Posterior vena cava (tissue), 2 donors: ENCODE results near the gene ACOXL. TPM values are rescaled to one million over a fixed set of nuclear protein-coding genes. Genes with fewer than 3 reads are reported as not detected.

Source experiments
- DNase-seq: peaks from one replicate; pipeline ENCODE4 v3.0.0-alpha.2; 2020; ENCODE audit warnings: low spot score
- intact Hi-C, 2 donors: fragments of 100-400 bp; cut with DNase I; formaldehyde crosslinking; loops; one replicate each; pipeline versions ENCODE4 v1.14.1 to v1.14.2; 2022 to 2023
- total RNA-seq, 2 donors: library from RNA; stranded (reverse); fragmentation: NEBNext Ultra II Directional; extraction: Animal tissue kit (Norgen Biotek cat#: 25700); gene quantifications; one replicate each; pipeline ENCODE4 v1.2.1, GENCODE V29; 2021
- donor health status: DM: yes; HTN: yes; CAD: no.
- donor health status: DM: yes; HTN: yes; CAD: no.

ACOXL gene
- total RNA-seq, 2 donors from 2014 or later: not detected

DNA sequence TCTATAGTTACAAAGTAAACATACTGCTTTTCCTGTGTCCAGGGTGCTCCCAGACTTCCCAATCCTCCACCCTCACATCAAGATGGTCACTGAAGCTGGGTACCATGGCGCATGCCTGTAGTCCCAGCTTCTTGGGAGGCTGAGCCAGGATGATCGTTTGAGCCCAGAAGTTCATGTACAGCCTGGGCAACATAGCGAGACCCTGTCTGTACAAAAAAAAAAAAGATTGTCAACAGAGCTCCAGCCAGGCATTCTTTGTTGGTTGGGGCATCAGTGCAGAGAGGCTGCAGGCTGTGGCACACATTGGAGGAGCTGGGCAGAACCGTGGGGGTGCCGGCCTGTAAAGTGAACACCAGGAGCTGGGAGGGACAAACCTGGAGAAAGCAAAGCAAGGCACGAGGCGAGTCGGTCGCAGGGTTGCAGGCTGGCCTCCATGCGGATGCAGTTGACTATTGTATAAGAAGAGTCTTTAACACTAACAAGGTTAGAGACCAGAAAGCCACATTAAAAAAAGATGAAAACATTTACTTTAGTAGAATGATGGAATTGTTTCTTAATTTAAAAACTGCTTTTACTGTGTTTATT is 51.8 kb downstream of the ACOXL start:
- DNase-seq: no peak
- intact Hi-C loops: no loop called here

DNA sequence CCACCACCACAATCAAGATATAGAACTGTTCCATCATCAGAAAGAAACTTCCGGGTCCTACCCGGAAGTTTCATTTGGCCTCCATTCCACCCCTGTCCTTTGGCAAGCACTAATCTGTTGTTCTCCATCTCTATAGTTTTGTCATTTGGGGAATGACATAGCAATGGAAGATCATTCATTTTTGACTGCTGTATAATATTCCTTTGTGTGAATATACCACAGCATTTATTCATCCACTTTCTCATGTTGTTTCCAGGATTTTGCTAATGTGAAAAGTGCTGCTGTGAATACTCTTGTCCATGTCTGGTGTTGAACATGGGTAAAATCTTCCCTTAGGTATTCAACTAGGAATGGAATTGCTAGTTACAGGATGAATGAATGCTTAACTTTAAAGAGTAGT is 53.1 kb downstream of the ACOXL start:
- no peak for DNase-seq
- intact Hi-C loops: no loop called here

DNA sequence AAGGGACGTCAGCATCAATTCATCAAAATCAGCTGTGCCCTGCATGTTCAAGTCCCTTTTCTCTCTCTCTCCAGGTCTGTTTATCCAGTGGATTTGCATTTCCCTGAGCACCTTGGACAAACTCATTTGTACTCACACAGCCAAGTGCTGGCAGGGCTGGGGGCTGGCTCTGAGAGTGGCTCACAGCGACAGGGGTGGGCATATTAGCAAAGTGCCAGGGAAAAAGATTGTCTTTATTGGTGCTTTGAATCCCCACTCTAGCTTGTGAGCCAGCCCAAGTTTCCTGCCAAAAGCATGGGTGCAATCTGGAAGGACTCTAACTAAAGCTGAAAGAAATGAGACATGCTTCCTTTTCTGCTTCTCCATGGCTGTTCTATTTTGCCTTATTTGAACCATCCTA is 56.6 kb downstream of the ACOXL start:
- DNase-seq: no peak
- intact Hi-C loops: no loop called here

DNA sequence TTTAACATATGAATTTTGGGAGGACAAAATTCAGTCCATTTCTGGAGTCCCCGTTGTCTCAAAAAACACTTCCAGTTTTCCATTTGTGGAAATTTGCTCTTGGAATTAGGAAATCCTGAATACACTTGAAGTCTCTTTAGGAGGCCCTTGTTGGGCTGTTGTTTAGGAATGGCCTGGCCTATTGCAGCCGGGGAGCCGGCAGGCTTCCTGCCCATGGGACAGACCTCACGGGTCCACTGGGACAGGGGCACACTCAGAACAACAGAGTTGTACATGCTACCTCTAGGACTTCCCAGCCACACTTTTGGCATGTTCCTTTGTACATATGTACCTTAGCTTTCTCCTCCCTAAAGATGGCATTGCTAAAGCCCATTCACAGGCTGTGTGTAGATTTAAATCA is 57.3 kb downstream of the ACOXL start:
- DNase-seq: no peak

DNA sequence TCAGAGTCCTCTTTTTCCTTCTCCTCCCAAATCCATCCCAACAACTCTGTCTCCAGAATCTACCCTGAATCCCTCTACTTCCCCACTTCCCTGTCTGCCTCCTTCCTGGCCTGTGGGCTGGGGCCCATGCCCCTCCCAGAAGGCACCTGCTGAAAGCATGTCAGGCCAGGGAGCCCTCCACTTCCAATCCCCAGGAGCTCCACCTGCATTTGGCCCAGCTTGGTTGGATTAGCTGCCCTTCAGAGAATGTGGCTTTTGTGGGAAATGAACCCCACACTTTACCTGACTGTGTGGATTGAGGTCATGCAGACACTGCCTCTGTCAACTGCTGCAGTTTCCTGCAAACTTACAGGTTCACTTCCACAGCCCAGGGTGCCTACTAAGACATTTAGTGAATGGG is 58.5 kb downstream of the ACOXL start:
- intact Hi-C loops: no loop called here
- no peak for DNase-seq

More for the DNA sequence above, 57.3 kb downstream of the ACOXL start:
- intact Hi-C loops: no loop called here

DNA sequence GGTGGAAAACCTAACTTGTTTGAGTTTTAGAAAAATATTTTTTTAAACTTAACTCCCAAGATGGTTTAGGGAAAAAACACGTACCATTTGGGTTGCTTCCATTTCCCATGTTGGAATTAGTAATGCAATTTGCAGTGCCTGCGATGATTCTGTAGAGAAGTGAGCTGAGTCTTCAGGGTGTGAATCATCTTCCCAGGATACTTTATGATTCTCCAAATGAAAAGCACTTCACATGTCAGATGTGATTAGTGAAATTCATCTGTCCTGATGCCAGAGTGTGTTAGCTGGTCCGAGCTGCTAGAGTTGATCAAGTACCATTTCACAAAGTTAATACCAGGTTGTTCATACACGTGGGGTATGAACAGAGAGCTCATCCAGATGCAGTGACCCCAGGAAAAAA is 59.1 kb downstream of the ACOXL start:
- DNase-seq: no peak
- intact Hi-C loops: no loop called here

DNA sequence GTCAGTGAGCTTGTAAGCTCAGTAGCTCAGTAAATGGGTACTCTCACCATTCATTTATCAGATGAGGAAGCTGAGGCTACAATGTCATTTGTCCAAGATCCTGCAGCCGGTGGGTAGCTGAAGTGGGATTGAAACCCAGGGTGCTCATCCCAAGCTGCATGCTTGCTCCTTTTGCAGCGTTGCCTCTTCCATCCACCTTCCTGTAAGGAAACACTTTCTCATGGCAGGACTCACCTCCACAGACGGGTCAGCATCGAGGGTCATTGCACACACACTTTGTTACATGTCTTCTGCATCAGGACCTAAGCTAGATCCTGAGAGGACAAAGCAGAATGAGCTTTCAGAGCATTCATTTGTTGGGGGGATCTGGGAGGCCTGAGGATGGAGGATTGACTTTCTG is 60.7 kb downstream of the ACOXL start:
- intact Hi-C loops: no loop called here
- no peak for DNase-seq

DNA sequence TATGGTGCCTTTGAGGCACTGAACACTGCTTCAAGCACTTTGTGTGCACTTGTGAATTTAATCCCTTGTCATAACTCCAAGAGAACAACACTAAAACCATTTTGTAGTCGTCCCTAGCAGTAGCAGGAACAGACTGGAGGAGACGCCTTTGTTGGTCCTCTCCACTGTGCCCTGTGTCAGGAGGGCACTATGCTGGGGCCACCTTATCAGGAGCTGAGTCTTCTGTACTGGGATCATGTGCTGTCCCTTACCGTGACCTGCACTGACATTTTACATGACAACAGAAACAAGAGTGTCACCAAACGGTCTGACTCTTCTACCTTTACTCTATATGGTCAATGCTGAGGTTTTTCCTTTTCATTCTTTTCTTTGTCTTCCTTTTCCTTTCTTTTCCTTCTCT is 62.0 kb downstream of the ACOXL start:
- DNase-seq: no peak
- intact Hi-C loops: no loop called here

DNA sequence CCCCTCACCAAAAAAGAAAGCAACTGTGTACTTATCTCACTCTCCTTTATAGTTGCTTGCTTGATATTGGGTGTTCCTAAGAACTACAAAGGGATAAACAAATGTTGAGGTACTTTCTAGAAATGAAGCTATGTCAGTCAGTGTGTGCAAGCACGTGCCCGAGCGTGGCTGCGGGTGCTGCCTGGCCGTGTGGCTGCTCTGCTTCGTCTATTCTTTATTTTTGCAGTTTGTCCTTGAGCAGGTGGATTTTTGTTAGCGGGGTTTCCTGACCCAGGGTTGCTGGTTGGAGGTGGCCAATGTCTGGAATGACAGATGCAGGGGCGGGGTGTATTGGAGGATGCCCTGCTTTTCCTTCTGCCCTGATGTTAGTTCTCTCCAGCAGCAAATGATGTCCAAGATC is 62.6 kb downstream of the ACOXL start:
- no peak for DNase-seq
- intact Hi-C loops: no loop called here

DNA sequence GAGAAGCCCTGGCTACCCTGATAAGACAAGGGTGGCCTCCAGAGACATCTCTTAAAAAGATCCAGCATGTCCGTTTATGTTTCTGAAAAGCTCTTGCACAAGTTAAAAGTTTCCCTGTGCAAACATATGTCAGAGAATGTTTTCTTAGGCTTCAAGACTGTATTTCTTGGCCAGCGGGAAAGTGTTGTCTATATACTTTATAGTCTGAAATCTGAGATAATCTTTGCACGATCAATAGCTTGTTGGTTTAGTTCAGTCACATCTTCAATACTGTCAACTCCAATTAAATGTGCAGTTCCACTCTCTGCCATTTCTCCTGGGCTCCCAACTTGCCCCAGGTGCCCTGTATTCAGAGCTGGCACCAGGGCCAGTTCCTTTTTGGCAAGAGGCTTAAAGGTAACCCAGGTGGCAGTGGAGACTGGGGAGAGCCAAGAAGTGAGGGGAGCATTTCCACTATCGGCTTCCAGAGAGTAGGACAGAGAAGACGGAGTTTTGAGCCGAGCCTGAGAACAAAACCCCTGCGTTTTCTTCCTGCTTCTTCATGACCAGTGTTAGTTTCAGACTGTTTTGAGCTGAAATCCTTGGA is 64.4 kb downstream of the ACOXL start:
- no peak for DNase-seq
- intact Hi-C loops: no loop called here

DNA sequence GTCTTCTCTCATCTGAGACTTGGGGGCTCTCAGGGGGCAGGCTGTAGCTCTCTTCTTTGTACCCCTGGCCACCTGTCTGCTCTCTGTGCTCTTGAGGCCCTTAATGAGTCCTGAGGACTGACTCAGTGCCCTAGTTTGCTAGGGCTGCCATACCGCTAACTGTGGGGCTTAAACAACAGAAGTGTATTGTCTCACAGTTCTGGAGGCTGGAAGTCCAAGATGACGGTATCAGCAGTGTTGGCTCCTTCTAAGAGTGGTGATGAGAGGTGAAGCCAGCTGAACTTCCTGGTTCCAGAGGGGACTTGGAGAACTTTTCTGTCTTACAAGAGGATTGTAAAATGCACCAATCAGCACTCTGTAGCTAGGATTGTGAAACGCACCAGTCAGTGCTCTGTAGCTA is 67.0 kb downstream of the ACOXL start:
- DNase-seq: no peak

DNA sequence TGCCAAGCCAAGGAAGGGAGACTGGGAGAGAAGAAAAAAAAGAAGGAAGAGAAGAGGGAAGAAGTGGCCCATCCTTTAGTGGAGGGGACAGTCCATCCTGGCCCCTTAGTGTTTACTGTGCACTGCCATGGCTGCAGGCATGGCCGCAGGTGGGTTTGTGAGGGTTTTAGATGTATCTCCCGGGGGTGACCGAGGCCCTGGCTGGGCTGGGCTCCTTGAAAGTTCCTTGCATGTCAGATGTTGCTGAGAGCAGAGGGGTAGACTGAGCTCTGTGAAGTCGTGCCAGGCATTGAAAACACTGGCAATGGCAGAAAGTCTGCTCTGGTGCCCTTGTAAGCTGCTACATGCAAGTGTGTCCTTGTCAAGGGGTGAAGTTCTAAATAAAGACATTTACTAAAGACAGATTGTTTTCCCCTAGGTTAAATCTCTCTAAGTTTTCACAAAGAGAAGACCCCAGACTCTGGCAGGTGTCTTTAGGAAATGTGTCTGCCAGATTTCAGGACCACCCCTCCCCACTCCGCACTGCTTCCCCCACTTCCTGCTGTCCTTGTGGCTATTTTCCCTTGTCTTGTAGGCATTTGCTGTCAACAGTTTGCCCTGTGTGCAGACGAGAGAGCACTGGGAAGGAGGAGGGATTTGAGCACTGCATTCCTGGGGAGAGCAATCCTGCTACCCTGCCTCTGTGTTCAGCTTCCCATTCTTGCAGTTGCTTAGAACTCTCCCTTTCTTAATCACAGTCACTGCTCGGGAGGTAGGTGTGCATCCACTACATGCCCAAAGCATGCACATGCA is 68.4 kb downstream of the ACOXL start:
- intact Hi-C loops: no loop called here
- DNase-seq: no peak

More for the DNA sequence above, 67.0 kb downstream of the ACOXL start:
- intact Hi-C loops: no loop called here

DNA sequence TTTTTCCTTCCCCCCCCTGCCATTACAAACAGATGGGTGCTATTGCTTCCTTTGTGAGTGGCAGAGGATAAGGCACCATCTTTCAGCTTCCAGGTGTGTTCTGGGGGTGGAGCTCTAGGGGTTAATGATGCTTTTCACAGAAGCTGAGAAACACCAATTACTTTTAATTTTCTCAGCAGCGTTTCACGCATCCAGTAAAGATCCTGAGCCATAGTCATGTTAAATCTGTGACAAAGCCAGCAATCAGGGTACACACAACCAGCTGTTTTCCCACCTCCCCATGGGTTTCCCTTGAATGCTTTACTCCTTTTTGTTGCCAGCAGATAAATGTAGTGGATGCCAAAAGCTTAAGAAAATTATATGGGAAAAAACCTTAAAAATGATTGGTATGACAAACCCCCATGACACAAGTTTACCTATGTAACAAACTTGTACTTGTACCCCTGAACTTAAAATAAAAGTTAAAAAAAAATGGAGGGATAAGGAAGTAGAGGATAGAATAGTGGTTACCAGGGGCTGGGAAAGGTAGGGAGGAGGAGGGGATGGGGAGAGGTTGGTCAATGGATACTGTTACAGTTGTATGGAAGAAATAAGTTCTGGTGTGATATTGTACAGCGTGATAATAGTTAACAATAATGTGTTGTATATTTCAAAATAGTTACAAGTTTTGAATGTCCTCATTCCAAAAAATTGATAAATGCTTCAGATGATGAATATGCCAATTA is 70.0 kb downstream of the ACOXL start:
- DNase-seq: no peak
- intact Hi-C loops: no loop called here

DNA sequence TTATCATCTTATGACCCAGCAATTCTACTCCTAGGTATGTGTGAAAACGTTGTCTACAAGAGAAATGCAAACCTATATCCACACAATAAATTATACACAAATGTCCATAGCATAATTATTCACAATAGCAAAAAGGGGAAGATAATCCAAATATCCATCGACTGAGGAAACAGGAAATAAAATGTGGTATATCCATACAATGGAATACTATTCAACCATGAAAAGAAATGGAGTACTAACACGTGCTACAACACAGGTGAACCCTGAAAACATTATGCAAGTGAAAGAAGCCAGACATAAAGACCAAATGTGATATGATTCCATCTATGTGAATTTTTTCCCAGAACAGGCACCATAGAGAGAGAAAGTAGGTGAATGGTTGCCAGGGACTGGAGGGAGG is 72.1 kb downstream of the ACOXL start:
- intact Hi-C loops: no loop called here
- DNase-seq: no peak

DNA sequence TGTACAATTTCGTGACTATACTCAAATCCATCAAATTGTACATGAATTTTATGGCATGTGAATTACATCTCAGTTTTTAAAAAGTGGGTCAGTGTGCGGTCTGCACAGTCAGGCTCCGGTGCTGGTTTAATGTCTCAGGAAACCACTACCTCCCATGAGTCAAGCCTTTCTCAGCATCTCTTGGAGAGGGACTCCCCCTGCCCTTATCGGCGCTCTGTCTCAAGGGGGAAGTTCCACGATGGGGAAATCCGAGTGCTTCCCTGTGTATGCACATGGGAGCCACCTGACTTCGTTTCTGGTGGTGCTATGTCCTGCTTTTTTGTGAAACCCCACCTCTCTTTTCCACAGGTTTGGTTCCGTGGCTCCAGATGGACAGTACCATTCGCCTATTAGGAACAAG is 72.5 kb downstream of the ACOXL start:
- intact Hi-C loops: no loop called here
- DNase-seq: no peak

DNA sequence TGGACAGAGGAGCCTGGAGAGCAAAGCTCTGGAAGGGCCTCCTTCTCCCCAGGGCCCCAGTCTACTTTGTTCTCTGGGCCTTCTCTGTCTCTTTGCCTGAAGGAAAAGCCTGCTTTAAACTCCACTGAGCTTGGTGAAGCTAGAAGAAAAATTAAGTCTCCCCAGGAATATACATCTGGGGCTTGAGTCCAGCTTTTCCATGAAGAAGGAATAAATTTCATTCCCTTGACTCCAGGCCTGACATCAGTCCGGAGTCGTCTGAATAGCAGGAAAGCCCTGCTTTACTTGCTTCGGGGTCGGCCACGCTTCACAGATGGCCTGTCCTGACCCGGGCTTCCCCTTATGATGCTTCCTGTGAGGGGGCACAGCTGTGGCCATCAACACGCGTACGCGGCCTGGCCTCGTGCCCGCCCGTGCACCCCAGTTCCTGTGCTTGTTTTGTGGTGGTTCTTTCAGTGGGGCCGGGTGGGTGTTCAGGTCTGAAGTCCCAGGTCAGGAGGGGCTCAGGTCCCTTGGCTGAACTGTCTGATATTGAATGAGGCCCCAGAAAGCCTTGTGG is 73.6 kb downstream of the ACOXL start:
- intact Hi-C loops: no loop called here
- no peak for DNase-seq

DNA sequence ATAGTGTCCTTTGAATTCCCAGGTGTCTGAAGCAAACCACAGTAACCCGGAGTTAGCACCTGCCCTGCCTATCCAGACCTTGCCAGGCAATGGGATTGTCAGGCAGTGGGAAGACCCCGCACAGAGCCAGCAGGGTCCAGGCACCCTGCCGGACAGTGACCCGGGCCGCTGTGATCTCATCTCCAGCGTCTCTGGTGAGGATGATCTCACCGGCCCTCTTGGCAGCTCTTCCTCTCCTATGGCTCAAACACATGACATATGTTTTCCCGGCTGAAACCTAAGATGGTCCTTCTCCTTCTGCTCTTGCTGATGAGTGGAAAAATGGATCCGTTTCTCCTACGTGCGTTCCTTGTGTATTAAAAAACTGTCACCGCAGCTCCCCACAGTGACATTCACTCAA is 75.1 kb downstream of the ACOXL start:
- intact Hi-C loops: no loop called here

DNA sequence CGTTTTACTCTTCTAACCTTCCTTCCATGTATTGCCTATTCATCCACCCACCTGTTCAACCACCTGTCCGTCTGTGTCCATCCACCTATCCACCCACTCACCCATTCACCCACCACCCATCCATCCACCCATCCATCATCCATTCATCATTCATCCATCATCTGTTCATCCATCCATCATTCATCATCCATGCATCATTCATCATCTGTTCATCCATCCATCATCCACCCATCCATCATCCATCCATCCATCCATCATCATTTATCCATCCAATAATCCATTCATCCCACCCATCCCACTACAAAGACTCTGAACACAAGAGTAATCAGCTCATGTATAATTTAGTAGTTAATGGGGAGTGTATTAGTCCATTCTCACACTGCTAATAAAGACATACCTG is 78.0 kb downstream of the ACOXL start:
- intact Hi-C loops: no loop called here
- DNase-seq: no peak

More for the DNA sequence above, 75.1 kb downstream of the ACOXL start:
- no peak for DNase-seq

DNA sequence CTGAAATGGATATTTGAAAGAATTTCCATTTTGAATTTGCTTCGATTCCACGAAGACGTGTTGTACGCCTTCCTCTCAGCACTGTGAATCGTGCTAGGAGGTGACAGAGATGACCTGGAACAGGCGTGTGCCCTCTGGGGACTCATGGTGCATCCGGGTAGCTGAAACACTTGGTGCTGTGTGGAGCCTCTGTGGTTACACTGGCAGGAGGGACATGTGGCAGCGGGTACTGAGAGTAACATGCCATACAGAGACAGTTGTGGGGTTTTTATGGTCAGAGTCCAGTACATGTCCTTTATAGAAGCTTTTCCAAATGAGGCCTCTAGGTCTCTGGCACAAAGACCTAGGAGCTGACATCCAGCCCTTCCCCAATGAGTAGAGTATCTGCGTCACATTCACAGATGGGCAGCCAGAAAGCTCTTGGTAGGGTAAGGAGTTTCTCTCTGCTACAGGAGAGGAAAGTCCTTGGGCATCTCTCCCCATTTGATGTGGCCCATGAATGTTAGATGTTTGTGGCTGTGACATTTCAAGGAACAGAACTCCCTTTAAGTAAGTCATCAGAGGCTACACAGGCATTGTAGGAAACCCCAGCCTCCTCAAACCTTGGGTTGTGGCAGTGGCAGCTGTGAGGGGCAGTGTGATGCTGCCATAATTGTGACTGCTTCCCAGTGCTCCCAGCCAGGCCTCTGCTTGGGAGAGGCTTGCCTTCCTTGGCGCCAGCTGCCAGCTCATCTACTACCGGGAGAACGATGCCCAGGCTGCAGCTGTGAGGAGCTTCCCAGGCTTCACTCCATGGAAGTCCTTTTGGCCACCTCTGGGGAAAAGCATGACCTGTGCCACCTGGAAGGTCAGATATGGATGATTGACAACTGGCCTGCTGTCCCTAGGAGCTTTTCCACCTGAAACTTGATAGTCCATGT is 80.6 kb downstream of the ACOXL start:
- no peak for DNase-seq
- intact Hi-C loops: no loop called here
